Suprapubic skin (tissue), 4 donors: Measurements from ENCODE around the gene ALDH3B1. TPM values are rescaled to one million over a fixed set of nuclear protein-coding genes. Genes with fewer than 3 reads are reported as not detected.

Experiments
- DNase-seq, 2 donors: peaks; one replicate each; pipeline ENCODE4 v3.0.0-alpha.2; 2019; ENCODE audit warnings: low spot score in 2 of 2
- H3K27ac ChIP-seq: fragments of 200-600 bp; sonication (generic); one replicate; pipeline ENCODE4 v1.5.1; 2019
- H3K27me3 ChIP-seq: fragments of 200-600 bp; sonication (generic); one replicate; pipeline ENCODE4 v1.5.1; 2019
- H3K36me3 ChIP-seq: fragments of 200-600 bp; sonication (generic); one replicate; pipeline ENCODE4 v1.5.1; 2019
- H3K4me1 ChIP-seq: fragments of 200-600 bp; sonication (generic); one replicate; pipeline ENCODE4 v1.5.1; 2019
- H3K4me3 ChIP-seq: fragments of 200-600 bp; sonication (generic); one replicate; pipeline ENCODE4 v1.5.1; 2019; ENCODE audit warnings: mild to moderate bottlenecking
- H3K9me3 ChIP-seq: fragments of 200-600 bp; sonication (generic); one replicate; pipeline ENCODE4 v1.5.1; 2019
- CTCF ChIP-seq, 2 donors: fragments of 200-600 bp in 1 of 2; fragments of 450-650 bp in 1 of 2; sonication (generic) in 1 of 2; IDR thresholded peaks; one replicate each; pipeline ENCODE4 v1.5.1; 2016 to 2019; ENCODE audit warnings: antibody characterized with exemption in 2 of 2, mild to moderate bottlenecking in 1 of 2, moderate library complexity in 1 of 2
- EP300 ChIP-seq: sonication (generic); formaldehyde crosslinking; IDR thresholded peaks from one replicate; pipeline ENCODE4 v1.6.1; 2017; ENCODE audit warnings: antibody characterized with exemption
- POLR2A ChIP-seq, 2 donors: fragments of 450-650 bp; IDR thresholded peaks; one replicate each; pipeline ENCODE4 v1.6.1; 2017; ENCODE audit warnings: antibody characterized with exemption in 2 of 2, mild to moderate bottlenecking in 2 of 2, moderate library complexity in 2 of 2
- POLR2AphosphoS5 ChIP-seq, 3 donors: sonication (generic); formaldehyde crosslinking; IDR thresholded peaks; one replicate each; pipeline ENCODE4 v1.6.1; 2017; ENCODE audit warnings: antibody characterized with exemption in 3 of 3
- WGBS: methylation state at CpG from one replicate; pipeline ENCODE4 v1.1.5; 2018; 5-methylcytosine and 5-hydroxymethylcytosine counted together
- total RNA-seq, 4 donors: library from RNA; depleted of rRNA; stranded (reverse); fragments of >200 nt; gene quantifications; one replicate each; pipeline ENCODE4 v1.1.0, GENCODE V29; 2016

ALDH3B1 gene
- total RNA-seq, 4 donors from 2014 or later, result 3.2 to 6.4 (median 5.9) TPM

GRCh38 chr11:68004551-68005335 is 5.4 kb upstream of the ALDH3B1 start:
- Histone ChIP-seq H3K4me3 (peak overlapping the region; percentile 80), H3K9me3 (no peaks in the 10 kb centered on the region), H3K27ac (no peak overlapping the region), H3K36me3 (no peaks in the 10 kb centered on the region), H3K27me3 (no peaks in the 10 kb centered on the region), H3K4me1 (peaks cover 32% of the 10 kb centered on the region)
- 62% methylated on average over 9 of the region's 14 CpGs for WGBS
- TF ChIP-seq POLR2A (IDR thresholded peaks at IDR 0.05), result no peak
- no peak for DNase-seq

- WGBS, result 95% methylated on average over 3 of the region's 7 CpGs
- Histone ChIP-seq H3K27me3 (no peaks in the 10 kb centered on the region), H3K9me3 (no peaks in the 10 kb centered on the region), H3K4me1 (peaks cover 52% of the 10 kb centered on the region), H3K4me3 (no peak overlapping the region), H3K36me3 (no peaks in the 10 kb centered on the region), H3K27ac (no peak overlapping the region)
- DNase-seq, result peak in 1 of 2 donors; percentile 77
- TF ChIP-seq POLR2A (IDR thresholded peaks at IDR 0.05) (no peak), EP300 (no peak), POLR2AphosphoS5 (IDR thresholded peaks at IDR 0.05) (no peak), CTCF (IDR thresholded peaks at IDR 0.05) (no peak)
Observed at GRCh38 chr11:68006606-68007166, 3.4 kb upstream of the ALDH3B1 start.

- Histone ChIP-seq H3K9me3 (no peaks in the 10 kb centered on the region), H3K4me3 (no peak overlapping the region), H3K27ac (no peak overlapping the region), H3K36me3 (no peaks in the 10 kb centered on the region), H3K27me3 (no peaks in the 10 kb centered on the region), H3K4me1 (peaks cover 58% of the 10 kb centered on the region)
- no peak for TF ChIP-seq EP300
- no peak for TF ChIP-seq CTCF (IDR thresholded peaks at IDR 0.05)
- TF ChIP-seq POLR2AphosphoS5 (IDR thresholded peaks at IDR 0.05), result no peak
- TF ChIP-seq POLR2A (IDR thresholded peaks at IDR 0.05), result no peak
- peak in 1 of 2 donors; percentile 57 for DNase-seq
- WGBS, result 77% methylated on average over 10 of the region's 16 CpGs
Observed at GRCh38 chr11:68007498-68008380, 2.4 kb upstream of the ALDH3B1 start.

- no peaks in the 10 kb centered on the region for H3K27me3 ChIP-seq
- peaks cover 59% of the 10 kb centered on the region for H3K4me1 ChIP-seq
- no peak overlapping the region for H3K4me3 ChIP-seq
- WGBS, result 57% methylated on average over 11 of the region's 27 CpGs
- no peaks in the 10 kb centered on the region for H3K9me3 ChIP-seq
- no peak for TF ChIP-seq POLR2AphosphoS5 (IDR thresholded peaks at IDR 0.05)
- DNase-seq, result peak; percentile 71 to 76
- peak overlapping the region; percentile 88 for H3K27ac ChIP-seq
- H3K36me3 ChIP-seq, result no peaks in the 10 kb centered on the region
Observed at GRCh38 chr11:68008381-68009337, 1.5 kb upstream of the ALDH3B1 start.

GRCh38 chr11:68009391-68010089 is 587 bp upstream of the ALDH3B1 start:
- 67% methylated on average over 12 of the region's 12 CpGs for WGBS
- peak overlapping the region; percentile 88 for H3K27ac ChIP-seq
- TF ChIP-seq POLR2AphosphoS5 (IDR thresholded peaks at IDR 0.05), result no peak
- TF ChIP-seq CTCF (IDR thresholded peaks at IDR 0.05), result no peak
- no peak for TF ChIP-seq EP300
- no peak for TF ChIP-seq POLR2A (IDR thresholded peaks at IDR 0.05)

More at GRCh38 chr11:68009391-68010089, 587 bp upstream of the ALDH3B1 start:
- no peaks in the 10 kb centered on the region for H3K36me3 ChIP-seq
- peak overlapping the region; percentile 46 for H3K4me3 ChIP-seq
- H3K9me3 ChIP-seq, result no peaks in the 10 kb centered on the region
- no peaks in the 10 kb centered on the region for H3K27me3 ChIP-seq
- no peak for DNase-seq
- H3K4me1 ChIP-seq, result peaks cover 60% of the 10 kb centered on the region
